Neuronal stem cell (in vitro differentiated cells): ENCODE data around the gene ACOXL.

ENCODE experiments used
- DNase-seq: peaks from one replicate; pipeline ENCODE4 v3.0.0-alpha.2; 2013; ENCODE audit warnings: low spot score
- H2AFZ ChIP-seq: one replicate; pipeline ENCODE4 v1.6.1; 2013; ENCODE audit warnings: mild to moderate bottlenecking, low read length, inconsistent platforms
- H2AK5ac ChIP-seq: 2 replicates; pipeline ENCODE4 v1.6.1; 2013; ENCODE audit warnings: low read depth, mild to moderate bottlenecking, inconsistent platforms, low read length, moderate library complexity, mixed read lengths
- H2BK120ac ChIP-seq: 2 replicates; pipeline ENCODE4 v1.6.1; 2013; ENCODE audit warnings: low read depth, mild to moderate bottlenecking, inconsistent platforms, low read length, moderate library complexity, mixed read lengths
- H2BK12ac ChIP-seq: one replicate; pipeline ENCODE4 v1.6.1; 2013; ENCODE audit warnings: low read length, inconsistent platforms
- H2BK15ac ChIP-seq: 2 replicates; pipeline ENCODE4 v1.6.1; 2013; ENCODE audit warnings: mild to moderate bottlenecking, low read length, inconsistent platforms, mixed read lengths
- H2BK5ac ChIP-seq: one replicate; pipeline ENCODE4 v1.6.1; 2013; ENCODE audit warnings: inconsistent platforms, mild to moderate bottlenecking, low read length, moderate library complexity
- H3K14ac ChIP-seq: one replicate; pipeline ENCODE4 v1.6.1; 2013; ENCODE audit warnings: low read length, inconsistent platforms
- H3K18ac ChIP-seq: 2 replicates; pipeline ENCODE4 v1.6.1; 2013; ENCODE audit warnings: low read length, inconsistent platforms
- H3K23ac ChIP-seq: 2 replicates; pipeline ENCODE4 v1.6.1; 2013; ENCODE audit warnings: low read depth, mild to moderate bottlenecking, mixed read lengths, low read length, inconsistent platforms; ENCODE audit not compliant: poor library complexity
- H3K27ac ChIP-seq: replicated peaks from 3 replicates; pipeline ENCODE4 v1.5.1; 2013; ENCODE audit warnings: low read length, inconsistent platforms
- H3K27me3 ChIP-seq, 3 experiments: 2 replicates each; pipeline ENCODE4 v1.6.1; 2013; ENCODE audit warnings: low read length in 3 of 3, mild to moderate bottlenecking in 2 of 3, inconsistent platforms in 1 of 3, low read depth in 1 of 3, mixed read lengths in 1 of 3, moderate library complexity in 1 of 3; ENCODE audit not compliant: control insufficient read depth in 3 of 3, insufficient read depth in 3 of 3
- H3K36me3 ChIP-seq, 2 donors: replicated peaks in 1 of 2; 2 replicates each; pipeline ENCODE4 v1.6.1; 2013; ENCODE audit warnings: low read length in 2 of 2; ENCODE audit not compliant: control insufficient read depth in 2 of 2, insufficient read depth in 2 of 2
- H3K4ac ChIP-seq: 2 replicates; pipeline ENCODE4 v1.6.1; 2013; ENCODE audit warnings: inconsistent platforms, mild to moderate bottlenecking, low read length, moderate library complexity
- H3K4me1 ChIP-seq, 2 donors: 1 replicate in 1 of 2; 2 replicates in 1 of 2; pipeline ENCODE4 v1.6.1; 2013; ENCODE audit warnings: low read length in 2 of 2, low read depth in 1 of 2; ENCODE audit not compliant: control insufficient read depth in 2 of 2, insufficient read depth in 1 of 2
- H3K4me2 ChIP-seq: one replicate; pipeline ENCODE4 v1.6.1; 2013; ENCODE audit warnings: mild to moderate bottlenecking, low read length, inconsistent platforms; ENCODE audit not compliant: insufficient read depth, poor library complexity, severe bottlenecking
- H3K4me3 ChIP-seq, 2 donors: 2 replicates each; pipeline ENCODE4 v1.5.1; 2013; ENCODE audit warnings: low read length in 2 of 2, mild to moderate bottlenecking in 2 of 2, inconsistent platforms in 1 of 2, moderate library complexity in 1 of 2
- H3K79me1 ChIP-seq: one replicate; pipeline ENCODE4 v1.6.1; 2013; ENCODE audit warnings: low read depth, mild to moderate bottlenecking, inconsistent platforms, low read length, moderate library complexity
- H3K9ac ChIP-seq: one replicate; pipeline ENCODE4 v1.6.1; 2013; ENCODE audit warnings: mild to moderate bottlenecking, low read depth, low read length, inconsistent platforms; ENCODE audit not compliant: poor library complexity
- H3K9me3 ChIP-seq, 2 donors: replicated peaks in 1 of 2; 2 replicates each; pipeline versions ENCODE3 to v1.6.1; 2013; ENCODE audit warnings: low read length in 2 of 2, mild to moderate bottlenecking in 2 of 2, inconsistent platforms in 1 of 2, low read depth in 1 of 2, mixed read lengths in 1 of 2, moderate library complexity in 1 of 2; ENCODE audit not compliant: control insufficient read depth in 2 of 2, insufficient read depth in 1 of 2
- H4K8ac ChIP-seq: one replicate; pipeline ENCODE4 v1.6.1; 2013; ENCODE audit warnings: low read depth, mild to moderate bottlenecking, inconsistent platforms, low read length, moderate library complexity
- H4K91ac ChIP-seq: one replicate; pipeline ENCODE4 v1.6.1; 2013; ENCODE audit warnings: low read length, low read depth, mild to moderate bottlenecking, inconsistent platforms; ENCODE audit not compliant: poor library complexity
- WGBS, 2 donors: extraction: QIAGEN DNeasy Blood & Tissue Kit; methylation state at CpG; one replicate each; pipeline ENCODE4 v1.1.7; 2013; ENCODE audit warnings: missing lambda C conversion rate in 2 of 2, mixed read lengths in 1 of 2; ENCODE audit not compliant: insufficient read length in 2 of 2, insufficient replicate concordance in 1 of 2; ENCODE audit errors: extremely low coverage in 2 of 2; 5-methylcytosine and 5-hydroxymethylcytosine counted together

Gene ACOXL

DNA sequence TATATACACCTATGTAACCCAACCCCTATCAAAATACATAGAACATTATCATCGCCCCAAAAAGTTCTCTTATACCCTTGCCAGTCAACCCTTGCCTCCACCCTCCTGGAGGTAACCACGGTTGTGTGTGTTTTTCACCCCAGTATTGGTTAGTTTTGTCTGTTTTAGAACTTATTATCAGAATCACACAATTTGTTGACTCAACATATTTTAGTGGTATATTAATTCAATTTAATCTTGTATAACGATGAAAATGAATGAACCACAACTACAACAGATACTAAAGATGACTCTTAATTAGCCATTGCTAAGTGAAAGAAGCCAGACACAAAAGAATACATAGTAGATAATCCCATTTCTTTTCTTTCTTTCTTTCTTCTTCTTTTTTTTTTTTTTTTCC lies 19.3 kb downstream of the ACOXL start:
- no peak for DNase-seq
- H3K36me3 ChIP-seq = no peaks in the 10 kb centered on the region
- H2BK12ac ChIP-seq = no peak overlapping the region
- no peak overlapping the region for H2AFZ ChIP-seq
- WGBS, 2 donors = no CpG with 5 or more reads among the region's 3 CpGs
- no peak overlapping the region for H2BK15ac ChIP-seq
- no peak overlapping the region for H3K27ac ChIP-seq
- no peak overlapping the region for H2BK5ac ChIP-seq
- no peak overlapping the region for H3K23ac ChIP-seq
- H3K79me1 ChIP-seq = no peaks in the 10 kb centered on the region
- H3K9me3 ChIP-seq = peaks cover 0 to 1% of the 10 kb centered on the region in 2 donors
- H2AK5ac ChIP-seq = no peak overlapping the region
- H3K4me2 ChIP-seq = no peak overlapping the region
- peaks cover 0 to 18% of the 10 kb centered on the region in 2 donors for H3K4me1 ChIP-seq
- H3K4me3 ChIP-seq = no peak overlapping the region
- no peak overlapping the region for H4K8ac ChIP-seq
- no peak overlapping the region for H3K14ac ChIP-seq
- no peak overlapping the region for H2BK120ac ChIP-seq
- no peak overlapping the region for H3K9ac ChIP-seq
- no peak overlapping the region for H3K4ac ChIP-seq
- H3K18ac ChIP-seq = no peak overlapping the region
- no peak overlapping the region for H4K91ac ChIP-seq
- peaks cover 0 to 34% (median 0%) of the 10 kb centered on the region in 3 experiments for H3K27me3 ChIP-seq

DNA sequence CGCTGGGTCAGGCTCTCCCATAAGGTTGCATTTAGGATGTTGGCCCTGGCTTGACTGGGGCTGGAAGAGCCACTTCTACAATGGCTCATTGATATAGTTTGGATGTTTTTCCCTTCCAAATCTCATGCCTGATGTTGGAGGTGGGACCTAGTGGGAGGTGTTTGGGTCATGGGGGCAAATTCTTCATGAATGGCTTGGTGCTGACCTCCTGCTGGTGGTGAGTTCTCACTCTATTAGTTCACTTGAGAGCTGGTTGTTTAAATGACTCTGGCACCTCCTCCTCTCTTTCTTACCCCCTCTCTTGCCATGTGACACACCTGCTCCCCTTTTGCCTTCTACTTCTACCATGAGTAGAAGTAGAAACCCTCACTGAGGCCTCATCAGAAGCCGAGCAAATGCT lies 20.5 kb downstream of the ACOXL start:
- H3K14ac ChIP-seq = no peak overlapping the region
- H3K4me2 ChIP-seq = no peak overlapping the region
- H3K27ac ChIP-seq = peak overlapping the region; percentile 51
- no peak overlapping the region for H3K23ac ChIP-seq
- no peak overlapping the region for H3K4ac ChIP-seq
- H3K18ac ChIP-seq = no peak overlapping the region
- no peak overlapping the region for H2BK120ac ChIP-seq
- no peak overlapping the region for H3K4me3 ChIP-seq
- H2BK15ac ChIP-seq = no peak overlapping the region
- no CpG with 5 or more reads among the region's 2 CpGs for WGBS, 2 donors
- peak overlapping the region; percentile 26 for H4K8ac ChIP-seq
- peaks cover 0 to 22% (median 0%) of the 10 kb centered on the region in 3 experiments for H3K27me3 ChIP-seq
- H4K91ac ChIP-seq = no peak overlapping the region
- no peak overlapping the region for H2BK12ac ChIP-seq
- no peak overlapping the region for H2AFZ ChIP-seq
- no peak overlapping the region for H2AK5ac ChIP-seq
- H3K36me3 ChIP-seq = no peaks in the 10 kb centered on the region
- H3K4me1 ChIP-seq = peaks cover 0 to 17% of the 10 kb centered on the region in 2 donors
- H3K79me1 ChIP-seq = no peaks in the 10 kb centered on the region
- peaks cover 0 to 1% of the 10 kb centered on the region in 2 donors for H3K9me3 ChIP-seq
- no peak overlapping the region for H3K9ac ChIP-seq
- no peak for DNase-seq
- H2BK5ac ChIP-seq = no peak overlapping the region

DNA sequence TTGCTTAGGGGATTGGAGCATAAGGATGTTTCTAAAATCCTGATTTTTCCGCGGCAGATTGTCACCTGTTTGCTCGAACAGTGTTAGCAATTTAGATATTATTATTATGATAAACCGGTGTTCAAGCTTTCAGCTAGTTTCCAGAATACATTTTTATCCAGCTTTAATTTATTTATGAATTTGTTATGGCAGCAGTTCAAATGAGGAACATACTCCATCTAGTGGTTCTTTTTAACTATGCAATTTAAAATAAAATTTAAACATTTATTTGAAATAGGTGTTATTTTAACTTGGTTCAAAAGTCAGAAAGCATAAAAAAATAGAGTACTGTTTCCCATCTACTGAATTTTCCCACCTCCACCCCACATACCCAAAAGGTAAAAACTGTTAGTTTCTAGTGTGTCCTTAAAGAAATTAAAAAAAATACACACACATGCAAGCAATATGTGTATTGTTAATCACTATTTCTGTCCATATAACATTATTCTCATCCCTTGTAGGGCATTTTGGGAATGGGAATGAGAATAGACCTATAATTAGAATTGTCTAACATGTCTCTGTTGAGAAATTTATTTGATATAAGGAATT lies 23.2 kb downstream of the ACOXL start:
- Histone ChIP-seq H2BK120ac (no peak overlapping the region), H3K18ac (no peak overlapping the region), H2AFZ (no peak overlapping the region), H3K4ac (no peak overlapping the region), H3K36me3 (no peaks in the 10 kb centered on the region), H2AK5ac (no peak overlapping the region), H2BK12ac (no peak overlapping the region), H3K9ac (no peak overlapping the region), H3K9me3 (peaks cover 0 to 1% of the 10 kb centered on the region in 2 donors), H2BK15ac (no peak overlapping the region), H3K14ac (no peak overlapping the region), H3K4me2 (no peak overlapping the region), H3K4me3 (no peak overlapping the region), H3K27me3 (no peaks in the 10 kb centered on the region), H3K23ac (no peak overlapping the region), H3K4me1 (peaks cover 0 to 7% of the 10 kb centered on the region in 2 donors), H2BK5ac (no peak overlapping the region), H3K27ac (no peak overlapping the region), H3K79me1 (no peaks in the 10 kb centered on the region), H4K91ac (no peak overlapping the region), H4K8ac (no peak overlapping the region)
- WGBS, 2 donors = no CpG with 5 or more reads among the region's 4 CpGs
- no peak for DNase-seq

DNA sequence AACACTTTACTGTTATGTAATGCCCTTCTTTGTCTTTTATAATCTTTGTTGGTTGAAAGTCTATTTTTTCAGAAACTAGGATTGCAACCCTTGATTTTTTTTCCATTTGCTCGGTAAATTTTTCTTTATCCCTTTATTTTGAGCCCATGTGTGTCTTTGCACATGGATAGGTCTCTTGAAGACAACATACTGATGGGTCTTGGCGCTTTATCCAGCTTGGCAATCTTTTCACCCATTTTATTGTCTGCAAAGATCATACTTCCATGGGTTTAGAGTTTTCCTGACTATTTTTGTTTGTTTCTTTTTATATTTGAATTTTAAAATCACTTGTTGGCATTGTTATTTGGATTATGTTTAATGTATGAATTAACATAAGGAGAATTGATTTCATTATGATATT lies 27.0 kb downstream of the ACOXL start:
- Histone ChIP-seq H3K79me1 (no peaks in the 10 kb centered on the region), H3K9me3 (peaks cover 0 to 2% of the 10 kb centered on the region in 2 donors), H4K8ac (no peak overlapping the region), H2BK120ac (no peak overlapping the region), H2BK5ac (no peak overlapping the region), H3K36me3 (no peaks in the 10 kb centered on the region), H2BK15ac (no peak overlapping the region), H2AK5ac (no peak overlapping the region), H3K9ac (no peak overlapping the region), H3K14ac (no peak overlapping the region), H3K4me2 (no peak overlapping the region), H3K18ac (no peak overlapping the region), H3K23ac (no peak overlapping the region), H3K27ac (no peak overlapping the region), H2BK12ac (no peak overlapping the region), H3K4me3 (no peak overlapping the region), H3K27me3 (no peaks in the 10 kb centered on the region), H4K91ac (no peak overlapping the region), H2AFZ (no peak overlapping the region), H3K4ac (no peak overlapping the region), H3K4me1 (no peaks in the 10 kb centered on the region)
- DNase-seq = no peak
- WGBS, 2 donors = no CpG with 5 or more reads among the region's 2 CpGs
